HG02852 (cell line): ENCODE measurements around the gene EEF2K.
"Not testable (repeated sequence)": the region's sequence is repeated elsewhere in the genome, so short reads cannot be mapped to it uniquely, and the experiment has no call there.

Source experiments
- ATAC-seq: cut with Tn5 transposase; IDR thresholded peaks from one replicate; pipeline ENCODE4 v1.9.1; 2021; ENCODE audit warnings: mild to moderate bottlenecking, moderate library complexity; ENCODE audit not compliant: unreplicated experiment

The EEF2K gene

GRCh38 chr16:22207715-22208360 lies 1.8 kb downstream of the EEF2K start:
- no peak for ATAC-seq

GRCh38 chr16:22210285-22210684 lies 4.2 kb downstream of the EEF2K start:
- ATAC-seq, result no peak

GRCh38 chr16:22210854-22211253 lies 4.8 kb downstream of the EEF2K start:
- ATAC-seq, result no peak

- no peak for ATAC-seq
These were observed 7.2 kb downstream of the EEF2K start for GRCh38 chr16:22213236-22213635.

- ATAC-seq, result no peak
These were observed 7.7 kb downstream of the EEF2K start for GRCh38 chr16:22213801-22214200.

DNA sequence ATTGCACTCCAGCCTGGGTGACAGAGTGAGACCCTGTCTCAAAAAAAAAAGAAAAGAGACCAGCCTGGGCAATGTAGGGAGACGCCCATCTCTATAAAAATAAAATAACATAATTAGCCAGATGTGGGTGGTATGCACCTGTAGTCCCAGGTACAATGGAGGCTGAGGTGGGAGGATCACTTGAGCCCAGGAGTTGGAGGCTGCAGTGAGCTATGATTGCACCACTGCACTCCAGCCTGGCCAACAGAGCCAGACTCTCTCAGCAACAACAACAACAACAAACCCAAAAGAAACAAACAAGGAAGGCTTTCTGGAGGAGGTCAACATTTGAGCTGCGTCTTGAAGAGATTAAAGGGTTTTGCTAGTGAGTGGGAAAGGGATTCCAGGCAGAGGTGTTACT lies 8.3 kb downstream of the EEF2K start:
- ATAC-seq, result no peak

GRCh38 chr16:22214889-22215288 lies 8.8 kb downstream of the EEF2K start:
- no peak for ATAC-seq

DNA sequence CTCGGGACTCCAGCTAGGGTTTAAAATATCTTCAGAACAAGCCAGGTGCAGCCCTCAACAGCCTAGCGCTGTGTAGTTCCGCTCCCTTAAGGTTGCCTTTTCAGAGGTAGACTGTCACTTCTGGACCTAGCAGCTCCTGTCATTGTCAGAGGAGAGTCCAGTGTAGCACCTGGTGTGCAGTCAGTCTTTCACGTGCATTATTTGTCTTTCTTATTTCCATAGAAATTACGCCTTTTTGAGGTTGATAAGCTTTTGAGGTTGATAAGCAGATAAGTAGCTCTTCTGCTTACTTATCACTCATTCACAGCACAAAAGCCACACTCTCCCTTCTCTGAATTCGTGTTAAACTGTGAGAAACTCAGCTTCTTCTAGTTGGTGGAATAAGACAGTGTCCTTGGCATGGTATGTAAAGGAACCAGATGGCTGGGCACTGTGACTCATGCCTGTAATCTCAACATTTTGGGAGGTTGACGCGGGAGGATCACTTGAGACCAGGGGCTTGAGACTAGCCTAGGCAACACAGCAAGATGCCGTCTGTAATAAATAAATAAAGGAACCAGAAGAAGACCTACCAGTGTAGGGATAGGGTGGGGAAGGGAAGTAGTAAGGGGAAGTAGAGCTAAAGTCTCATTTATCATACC lies 10.2 kb downstream of the EEF2K start:
- no peak for ATAC-seq

DNA sequence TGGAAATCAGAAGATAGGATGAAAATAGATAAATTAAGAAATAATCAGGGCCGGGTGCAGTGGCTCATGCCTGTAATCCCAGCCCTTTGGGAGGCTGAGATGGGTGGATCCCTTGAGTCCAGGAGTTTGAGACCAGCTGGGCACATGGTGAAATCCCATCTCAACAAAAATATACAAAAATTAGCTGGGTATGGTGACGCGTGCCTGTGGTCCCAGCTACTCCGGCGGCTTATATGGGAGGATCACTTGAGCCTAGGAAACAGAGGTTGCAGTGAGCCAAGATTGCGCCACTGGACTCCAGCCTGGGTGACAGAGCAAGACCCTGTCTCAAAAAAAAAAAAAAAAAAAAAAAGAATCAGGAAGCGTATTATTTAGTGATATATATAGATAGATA lies 10.8 kb downstream of the EEF2K start:
- ATAC-seq, result not testable (repeated sequence)

GRCh38 chr16:22217890-22218730 lies 12.0 kb downstream of the EEF2K start:
- ATAC-seq, result peak; percentile 91

GRCh38 chr16:22219389-22220068 lies 13.5 kb downstream of the EEF2K start:
- ATAC-seq, result no peak

- no peak for ATAC-seq
These were observed 14.0 kb downstream of the EEF2K start for GRCh38 chr16:22220069-22220440.

GRCh38 chr16:22220714-22221113 lies 14.6 kb downstream of the EEF2K start:
- no peak for ATAC-seq

GRCh38 chr16:22222006-22222405 lies 15.9 kb downstream of the EEF2K start:
- ATAC-seq, result no peak

DNA sequence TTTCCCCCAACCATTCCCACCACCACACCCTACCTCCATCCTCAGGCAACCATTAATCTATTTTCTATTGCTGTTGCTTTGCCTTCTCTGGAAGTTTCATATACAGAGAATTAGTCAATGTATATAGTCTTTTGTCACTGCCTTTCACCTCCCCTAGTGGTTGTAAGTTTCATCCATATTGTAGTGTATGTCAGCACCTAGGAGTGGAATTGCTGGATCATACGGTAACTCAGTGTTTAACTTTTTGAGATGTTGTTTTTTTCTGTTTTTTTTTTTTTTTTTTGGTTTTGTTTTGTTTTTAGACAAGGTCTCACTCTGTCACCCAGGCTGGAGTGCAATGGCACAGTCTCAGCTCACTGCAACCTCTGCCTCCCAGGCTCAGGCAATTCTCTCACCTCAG lies 16.9 kb downstream of the EEF2K start:
- ATAC-seq, result no peak

DNA sequence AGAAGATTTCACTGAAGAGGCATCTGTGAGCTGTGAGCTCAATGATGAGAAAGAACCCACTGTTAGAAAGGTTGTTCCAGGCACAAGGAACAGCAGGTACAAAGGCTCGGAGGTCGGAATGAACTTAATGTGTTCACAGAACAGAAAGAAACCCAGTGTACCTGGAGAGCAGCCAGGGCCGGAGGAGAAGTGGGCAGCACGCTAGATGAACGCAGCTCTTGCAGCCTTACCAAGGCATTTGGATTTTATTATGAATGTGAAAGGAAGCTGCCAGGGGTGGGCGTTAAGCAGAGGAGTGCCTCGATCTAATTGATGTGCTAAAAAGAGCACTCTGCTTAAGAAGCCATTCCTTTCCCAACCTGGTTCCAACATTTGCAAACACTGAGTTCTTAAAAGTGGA lies 19.0 kb downstream of the EEF2K start:
- no peak for ATAC-seq

DNA sequence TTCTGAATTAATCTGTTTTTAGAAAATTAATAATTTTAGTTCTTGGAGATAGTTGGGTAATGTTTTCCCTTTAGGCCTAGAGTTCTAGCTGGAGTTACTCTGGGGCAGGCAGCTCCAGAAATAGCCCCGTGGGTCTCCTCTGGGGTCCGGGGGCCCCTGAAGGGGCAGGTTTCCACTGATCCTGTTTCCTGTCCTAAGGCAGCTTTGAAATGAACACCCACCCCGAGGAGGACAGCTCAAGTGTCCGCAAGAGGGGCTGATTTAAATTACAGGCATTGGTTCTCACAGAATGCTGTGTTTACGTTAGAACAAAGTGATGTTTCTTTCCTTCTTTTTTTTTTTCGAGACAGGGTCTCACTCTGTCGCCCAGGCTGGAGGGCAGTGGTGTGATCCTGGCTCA lies 23.8 kb downstream of the EEF2K start:
- no peak for ATAC-seq

DNA sequence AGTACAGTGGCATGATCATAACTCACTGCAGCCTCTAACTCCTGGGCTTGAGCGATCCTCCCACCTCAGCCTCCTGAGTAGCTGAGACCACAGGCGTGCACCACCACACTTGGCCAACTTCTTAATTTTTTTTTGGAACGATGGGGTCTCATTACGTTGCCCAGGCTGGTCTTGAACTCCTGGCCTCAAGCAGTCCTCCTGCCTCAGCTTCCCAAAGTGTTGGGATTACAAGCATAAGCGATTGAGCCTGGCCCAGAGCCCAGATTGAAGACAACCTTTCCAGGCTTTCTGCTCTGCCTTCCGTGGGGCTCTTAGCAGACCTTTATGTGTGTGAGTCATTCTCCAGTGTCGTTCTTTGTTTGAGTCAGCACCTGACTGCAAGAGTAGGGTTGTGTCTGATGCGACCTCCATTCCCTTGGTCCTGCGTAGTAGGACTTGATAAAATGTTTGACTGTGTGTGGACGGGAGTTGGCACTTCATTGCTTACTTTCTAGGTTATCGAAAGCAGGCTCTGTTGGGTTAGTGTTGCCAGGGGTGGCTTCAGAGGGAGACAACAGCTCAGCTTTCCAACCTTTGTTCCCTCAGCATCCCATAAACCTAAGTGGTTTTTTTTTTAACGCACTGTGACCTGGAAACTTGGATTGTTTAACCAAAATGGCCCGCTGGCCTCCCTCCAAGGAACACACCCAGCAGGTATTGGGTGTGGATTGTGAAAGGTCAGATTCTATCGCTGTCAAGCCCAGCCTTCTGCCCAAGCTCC lies 26.4 kb downstream of the EEF2K start:
- no peak for ATAC-seq

GRCh38 chr16:22233037-22233372 lies 26.9 kb downstream of the EEF2K start:
- no peak for ATAC-seq

DNA sequence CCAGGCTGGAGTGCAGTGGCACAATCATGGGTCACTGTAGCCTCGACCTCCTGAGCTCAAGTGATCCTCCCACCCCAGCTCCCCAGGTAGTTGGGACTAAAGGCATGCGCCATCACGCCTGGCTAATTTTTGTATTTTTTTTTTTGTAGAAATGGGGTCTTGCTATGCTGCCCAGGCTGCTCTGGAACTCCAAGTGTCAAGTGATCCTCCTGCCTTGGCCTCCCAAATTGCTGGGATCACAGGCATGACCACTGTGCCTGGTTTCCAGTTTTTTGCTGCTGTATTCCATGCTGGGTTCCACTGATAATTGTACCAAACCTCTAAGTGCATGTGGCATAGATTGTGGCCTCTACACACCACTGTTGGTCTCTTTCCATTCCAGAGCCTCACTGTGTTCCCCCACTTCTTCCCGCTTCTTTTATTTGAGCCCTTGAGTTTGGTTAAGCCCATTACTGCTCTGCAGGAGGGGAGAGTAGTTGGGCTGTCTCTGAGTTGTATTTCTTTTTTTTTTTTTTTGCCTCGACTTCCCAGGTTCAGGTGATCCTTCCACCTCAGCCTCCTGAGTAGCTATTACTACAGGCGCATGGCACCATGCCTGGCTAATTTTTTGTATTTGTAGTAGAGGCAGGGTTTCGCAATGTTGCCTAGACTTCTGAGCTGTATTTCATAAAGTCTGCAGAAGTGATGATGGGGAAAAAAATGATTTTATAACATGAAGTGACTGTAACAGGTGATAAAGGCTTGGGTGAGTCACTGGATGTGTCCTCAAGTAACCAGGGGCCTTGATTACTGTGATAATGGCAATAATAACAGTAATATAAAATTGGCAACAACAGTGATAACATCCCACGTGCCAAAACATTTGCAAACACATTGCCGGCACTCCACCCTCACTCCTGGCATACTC lies 30.0 kb downstream of the EEF2K start:
- ATAC-seq, result no peak
